ENCODE results near the gene IRF1.

IRF1 gene

DNA sequence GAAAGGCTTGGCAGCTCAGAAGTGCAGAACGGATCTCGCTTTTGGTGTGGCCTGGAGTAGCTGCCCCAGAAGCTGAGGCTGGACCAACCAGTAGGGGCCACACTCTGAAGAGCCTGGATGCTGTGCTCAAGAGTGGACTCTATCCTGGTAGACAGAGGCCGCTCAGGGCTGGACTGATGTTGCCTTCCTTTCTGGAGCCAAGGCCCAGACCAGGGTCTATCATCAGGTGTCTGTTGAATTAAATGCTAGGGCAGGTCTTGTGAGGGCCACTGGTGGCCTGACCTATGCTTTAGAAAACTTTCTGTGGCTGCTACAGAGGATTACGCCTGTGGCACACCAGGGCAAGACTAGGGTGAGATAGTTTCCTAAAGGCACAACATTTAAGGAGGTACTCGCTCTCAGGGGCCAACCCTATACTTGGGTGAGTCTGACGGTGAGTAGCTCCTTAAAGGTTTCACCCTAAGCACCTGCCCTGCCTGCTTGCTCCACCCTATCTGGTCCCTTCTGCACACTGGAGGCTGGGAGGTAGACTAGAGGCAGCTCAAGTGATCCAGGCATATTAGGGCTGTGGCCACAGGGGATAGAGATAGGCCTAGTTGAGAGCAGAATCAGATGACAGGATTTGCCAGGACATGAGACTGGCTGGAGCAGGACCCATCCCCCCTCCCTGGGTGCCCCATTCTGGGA, 9.8 kb upstream of the IRF1 start:
- no peak for DNase-seq

DNA sequence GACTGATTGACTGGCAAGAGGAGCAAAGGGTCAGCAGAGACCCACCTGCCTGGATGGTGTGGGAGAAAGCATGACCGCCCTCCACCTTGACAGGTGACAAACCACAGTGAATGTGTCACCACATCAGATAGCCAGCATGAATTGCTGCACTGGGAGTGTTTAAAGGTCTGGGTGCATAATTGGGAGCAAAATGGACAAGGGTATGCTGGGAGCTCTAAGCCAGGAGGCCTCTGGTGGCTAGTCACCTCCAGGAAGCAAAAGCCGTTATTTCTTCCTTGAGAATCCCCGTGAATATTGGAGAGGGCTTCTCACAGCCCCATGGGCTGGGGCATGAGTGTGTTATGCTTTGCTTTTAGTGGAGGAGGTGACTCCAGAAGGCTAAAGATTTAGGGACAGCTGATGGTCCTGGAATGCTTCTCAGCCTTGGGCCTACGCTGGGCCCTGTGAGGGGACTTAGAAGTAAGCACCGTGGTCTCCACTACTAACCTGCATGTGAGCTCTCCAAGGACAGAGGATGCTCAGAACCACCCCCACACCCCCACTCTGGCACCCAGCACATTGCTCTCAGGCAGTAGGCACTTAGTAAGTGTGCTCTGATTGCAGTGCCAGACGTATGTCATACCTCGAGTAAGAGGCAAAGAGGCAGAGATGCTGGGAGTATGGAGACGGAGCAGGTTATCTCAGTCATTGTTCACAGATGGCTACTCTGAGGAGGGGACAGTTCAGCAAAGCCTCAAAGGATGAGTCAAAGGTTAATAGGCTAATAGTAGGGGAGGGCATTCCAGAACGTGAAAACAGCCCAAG, 9.1 kb upstream of the IRF1 start:
- no peak for DNase-seq

- no peak for DNase-seq
Observed at GRCh38 chr5:132498686-132499271, 8.2 kb upstream of the IRF1 start.

DNA sequence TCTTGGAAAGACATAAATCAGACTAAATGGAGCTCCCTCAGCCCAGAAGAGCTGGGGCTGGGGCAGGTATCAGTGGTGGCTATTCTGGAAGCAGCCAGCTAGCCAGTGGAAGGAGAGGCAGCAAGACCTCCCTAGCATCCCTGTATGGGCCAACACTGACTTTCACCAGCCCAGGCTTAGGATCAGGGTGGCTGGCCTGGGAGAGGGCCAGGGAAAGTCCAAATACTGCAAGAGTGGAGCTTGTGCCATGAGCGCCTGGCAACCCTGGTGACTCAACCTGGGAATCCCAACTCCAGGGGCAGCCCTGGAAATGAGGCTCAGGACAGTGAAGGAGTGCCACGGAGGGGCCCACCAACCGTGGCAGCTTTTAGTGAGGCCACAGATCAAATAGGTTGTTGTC, 7.6 kb upstream of the IRF1 start:
- DNase-seq: no peak

DNA sequence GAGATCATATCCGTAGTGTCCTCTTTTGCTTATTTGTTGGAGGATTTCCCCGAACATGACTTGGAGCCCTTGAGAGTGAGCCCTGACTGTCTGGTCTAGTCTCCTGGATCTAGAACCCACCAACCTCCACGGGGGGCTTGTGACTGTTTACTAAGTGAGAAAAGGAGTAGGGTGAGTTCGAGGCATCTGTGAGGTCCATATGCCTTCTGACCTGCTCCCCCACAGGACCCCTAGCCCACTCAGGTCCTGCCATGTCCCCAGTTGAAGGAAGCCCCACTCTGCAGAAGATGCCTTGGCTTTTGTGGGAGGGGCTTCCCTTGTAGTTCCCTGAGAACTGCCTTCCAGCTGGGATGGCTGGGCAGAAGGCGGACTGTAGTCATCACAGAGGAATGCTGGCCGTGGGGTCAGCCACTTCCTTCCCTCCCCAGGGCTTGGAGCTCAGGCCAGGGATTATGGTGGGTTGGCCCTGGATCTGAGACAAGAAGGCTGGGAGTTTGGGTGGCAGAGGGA, 7.0 kb upstream of the IRF1 start:
- no peak for DNase-seq

GRCh38 chr5:132496631-132497487, 6.3 kb upstream of the IRF1 start:
- peak; percentile 33 for DNase-seq

GRCh38 chr5:132496191-132496630, 5.6 kb upstream of the IRF1 start:
- DNase-seq: peak; percentile 77

DNA sequence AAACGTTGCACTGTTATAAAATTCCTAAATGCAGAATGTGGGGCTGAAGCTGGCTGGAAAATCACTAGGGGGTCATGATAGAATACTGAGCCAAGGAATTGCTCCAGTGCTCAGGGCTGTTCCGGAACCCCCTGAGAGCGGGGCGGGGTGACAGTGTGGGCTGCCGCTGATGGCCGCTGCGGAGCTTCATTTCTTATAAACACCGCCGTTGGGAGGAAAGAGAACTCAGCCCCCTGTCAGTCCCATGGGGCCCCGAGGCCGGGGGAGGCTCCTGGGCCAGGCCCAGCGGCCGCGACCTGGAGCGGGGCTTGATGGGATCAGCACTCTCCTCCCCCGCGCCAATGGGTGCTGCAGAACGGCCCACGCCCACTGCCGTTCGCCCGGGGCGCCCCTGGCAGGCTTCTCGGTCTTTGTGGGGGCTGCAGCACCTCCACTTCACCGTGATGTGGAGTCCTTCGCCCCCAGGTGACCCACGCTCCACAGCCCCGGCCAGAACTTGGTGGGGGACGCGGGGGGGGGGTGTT, 5.2 kb upstream of the IRF1 start:
- DNase-seq: peak; percentile 56

GRCh38 chr5:132493821-132494220, 3.2 kb upstream of the IRF1 start:
- DNase-seq: no peak

- DNase-seq: no peak
Observed at GRCh38 chr5:132493241-132493640, 2.7 kb upstream of the IRF1 start.

GRCh38 chr5:132492386-132493125, 2.0 kb upstream of the IRF1 start:
- DNase-seq: no peak

DNA sequence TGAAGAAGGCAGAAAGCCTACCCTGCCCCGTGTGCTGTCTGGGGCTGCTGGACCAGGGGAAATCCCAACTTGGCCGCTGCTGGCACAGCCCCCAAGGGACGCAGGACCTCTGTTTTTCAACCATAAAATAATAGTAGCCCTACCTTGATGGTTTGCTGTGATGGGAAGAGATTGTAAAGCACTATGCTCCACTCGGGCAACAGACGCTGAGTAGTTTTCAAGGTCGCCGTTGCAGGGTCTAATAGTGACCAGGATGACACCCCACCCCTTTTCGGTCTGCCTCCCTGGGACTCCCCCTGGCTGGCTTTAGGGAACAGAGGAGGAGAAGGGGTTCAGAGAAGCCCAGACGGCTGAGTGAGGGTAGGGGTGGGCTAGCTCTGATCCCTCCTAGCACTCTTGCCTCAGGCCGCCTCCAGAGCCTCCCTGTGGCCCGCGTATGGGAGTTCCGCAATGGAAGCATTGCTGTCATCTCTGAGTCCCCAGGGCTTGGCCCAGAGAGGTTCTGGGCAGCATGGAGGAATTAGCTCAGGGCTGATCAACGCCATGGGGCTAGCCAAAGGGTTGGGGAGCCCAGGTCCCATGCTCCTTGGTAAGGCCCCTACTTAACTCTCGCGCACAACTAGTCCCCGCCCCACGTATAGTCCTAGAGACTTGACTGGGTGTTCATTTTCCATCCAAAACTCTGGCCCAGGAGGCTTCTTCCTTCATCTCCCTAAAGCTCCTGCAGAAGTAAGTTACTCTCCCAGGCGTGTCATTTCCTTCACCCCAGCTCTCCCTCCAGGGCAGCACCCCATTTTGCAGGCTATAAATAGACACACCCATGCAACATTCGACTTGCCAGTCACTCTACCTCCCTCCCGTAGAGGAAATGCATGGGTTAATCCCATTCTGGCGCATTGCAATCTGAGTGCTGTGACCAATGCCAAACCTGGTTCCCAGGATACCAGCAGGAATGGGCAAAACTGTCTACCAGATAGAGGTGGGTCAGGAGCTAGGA, 1.1 kb upstream of the IRF1 start:
- no peak for DNase-seq

DNA sequence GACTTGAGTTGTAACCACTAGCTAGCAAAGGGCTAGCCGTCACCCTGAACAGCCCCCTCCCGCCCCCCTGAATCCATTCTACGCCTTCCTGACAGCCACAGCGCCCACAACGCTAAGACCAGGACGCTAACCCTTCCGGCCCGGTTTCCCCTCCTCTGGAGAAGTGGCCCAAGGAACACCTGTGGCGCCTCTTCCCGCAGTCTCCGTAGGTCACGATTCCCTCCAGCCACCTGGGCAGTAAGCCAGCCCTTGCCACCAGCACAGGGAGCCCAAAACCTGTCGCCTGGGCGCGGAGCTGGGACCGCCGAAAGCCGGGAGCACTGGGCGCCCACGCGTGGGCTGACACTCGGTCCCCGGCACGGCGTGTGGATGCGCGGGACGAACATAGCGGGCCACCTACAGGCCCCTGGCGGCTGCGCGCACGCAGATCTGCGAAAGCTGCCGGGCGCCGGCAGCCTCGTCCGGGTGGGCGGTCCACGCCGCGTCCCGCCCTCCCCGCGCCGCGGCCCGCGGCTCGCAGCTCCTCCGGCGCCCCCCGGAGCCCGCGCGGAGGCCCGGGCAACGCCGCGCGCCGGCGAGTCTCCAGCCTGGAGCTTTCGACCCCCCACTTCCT, 596 bp downstream of the IRF1 start:
- DNase-seq: no peak

GRCh38 chr5:132489051-132489770, 1.4 kb downstream of the IRF1 start:
- DNase-seq: peak; percentile 18

- DNase-seq: no peak
Observed at GRCh38 chr5:132488590-132488989, 2.0 kb downstream of the IRF1 start.

DNA sequence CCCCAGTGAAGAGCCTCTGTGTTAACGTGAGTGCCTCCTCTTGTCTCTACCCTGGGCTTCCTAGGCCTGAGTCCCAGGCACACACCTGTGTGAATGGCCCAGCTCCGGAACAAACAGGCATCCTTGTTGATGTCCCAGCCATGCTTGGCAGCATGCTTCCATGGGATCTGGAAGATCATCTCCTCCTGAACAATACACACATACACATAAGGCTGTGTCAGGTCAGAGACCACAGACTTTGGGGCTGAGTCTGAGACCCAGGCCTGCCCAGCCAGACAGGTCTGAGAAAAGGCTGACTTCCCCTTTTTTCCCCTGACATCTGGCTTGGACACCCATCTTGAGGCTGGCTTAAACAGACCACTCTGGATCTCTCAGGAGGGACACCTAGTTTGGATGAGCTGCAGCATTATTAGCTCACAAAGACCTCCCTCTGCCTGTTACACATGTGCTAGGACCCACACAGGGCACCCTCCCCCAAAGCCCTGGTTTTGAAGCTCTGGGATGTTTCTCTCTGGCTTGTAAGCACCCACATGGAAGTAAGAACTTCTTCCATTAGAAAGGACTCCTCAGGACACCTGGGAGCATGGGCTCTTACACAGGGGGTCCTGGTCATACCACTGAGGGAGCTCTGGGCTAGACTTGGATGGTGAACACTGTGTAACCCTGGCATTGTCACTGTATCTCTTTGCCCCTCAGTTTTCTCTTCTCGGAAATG, 2.6 kb downstream of the IRF1 start:
- DNase-seq: no peak

GRCh38 chr5:132487095-132487428, 3.5 kb downstream of the IRF1 start:
- DNase-seq: no peak

DNA sequence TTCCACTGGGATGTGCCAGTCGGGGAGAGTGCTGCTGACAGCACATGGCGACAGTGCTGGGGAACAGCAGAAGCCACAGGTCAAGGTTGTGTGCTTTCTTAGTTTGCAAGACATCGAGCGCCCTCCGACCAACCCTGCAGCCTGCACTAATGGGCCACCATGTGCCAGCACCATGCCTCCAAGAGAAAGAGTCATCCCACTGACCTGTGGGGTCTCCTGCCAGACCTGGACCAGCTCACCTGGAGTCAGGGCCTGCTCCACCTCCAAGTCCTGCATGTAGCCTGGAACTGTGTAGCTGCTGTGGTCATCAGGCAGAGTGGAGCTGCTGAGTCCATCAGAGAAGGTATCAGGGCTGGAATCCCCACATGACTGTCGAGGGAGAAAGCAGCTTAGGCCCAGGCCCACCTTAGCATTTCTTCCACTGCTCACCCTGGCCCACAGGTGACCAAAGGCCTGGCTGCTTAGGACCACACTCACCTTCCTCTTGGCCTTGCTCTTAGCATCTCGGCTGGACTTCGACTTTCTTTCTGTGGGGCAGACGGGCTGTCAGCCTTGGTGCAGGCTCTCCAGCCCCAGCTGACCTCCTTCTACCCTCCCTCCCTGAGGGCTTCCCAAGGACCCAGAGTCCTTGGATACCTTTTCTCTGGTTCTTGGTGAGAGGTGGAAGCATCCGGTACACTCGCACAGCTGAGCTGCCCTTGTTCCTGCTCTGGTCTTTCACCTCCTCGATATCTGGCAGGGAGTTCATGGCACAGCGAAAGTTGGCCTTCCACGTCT, 4.1 kb downstream of the IRF1 start:
- no peak for DNase-seq
